ENCODE results near the gene AP3S2. TPM values are rescaled to one million over a fixed set of nuclear protein-coding genes. Genes with fewer than 3 reads are reported as not detected.
"Not testable (repeated sequence)": the region's sequence is repeated elsewhere in the genome, so short reads cannot be mapped to it uniquely, and the experiment has no call there.

The AP3S2 gene
- 10 to 100 TPM; 20.8 to 36.0 (median 23.8) TPM for total RNA-seq

- DNase-seq (ENCODE audit: low spot score in 2 of 2), result peak; percentile 88 to 98
- H3K4me3 ChIP-seq (ENCODE audit: low read depth, poor library complexity, severe bottlenecking), result peak within 1 kb of the TSS; percentile 97
- peak in 1 of 3 donors; percentile 4 for TF ChIP-seq CTCF (IDR thresholded peaks at IDR 0.05)
- no peak for TF ChIP-seq POLR2A (IDR thresholded peaks at IDR 0.05)
- 0 to 1% methylated on average over 52 of the region's 62 CpGs for WGBS, 2 donors
- intact Hi-C loops (cut with DNase I; ENCODE audit: low total_unique reads), result no loop called here
These were observed at the start of gene AP3S2 for GRCh38 chr15:89893696-89894447. Gene AP3S2, minus strand, starts transcription at chr15:89893994. Its CDS starts 45 bp downstream, at chr15:89893949.

- intact Hi-C loops (cut with DNase I; ENCODE audit: low total_unique reads), result no loop called here
- no peak for DNase-seq (ENCODE audit: low spot score in 2 of 2)
These were observed 46.1 kb upstream of the AP3S2 start for GRCh38 chr15:89939910-89940309.

GRCh38 chr15:89939377-89939776, 45.6 kb upstream of the AP3S2 start:
- WGBS, 2 donors, result 81 to 89% methylated on average over 2 of the region's 2 CpGs
- H3K4me3 ChIP-seq (ENCODE audit: low read depth, poor library complexity, severe bottlenecking); DNase-seq (ENCODE audit: low spot score in 2 of 2); intact Hi-C loops (cut with DNase I; ENCODE audit: low total_unique reads): not testable (repeated sequence)

More at GRCh38 chr15:89939910-89940309, 46.1 kb upstream of the AP3S2 start:
- H3K4me3 ChIP-seq (ENCODE audit: low read depth, poor library complexity, severe bottlenecking), result no peak overlapping the region
- WGBS, 2 donors, result 89 to 91% methylated on average over 3 of the region's 3 CpGs
- TF ChIP-seq POLR2A (IDR thresholded peaks at IDR 0.05) (no peak), CTCF (IDR thresholded peaks at IDR 0.05) (no peak)

- no peak for DNase-seq (ENCODE audit: low spot score in 2 of 2)
- intact Hi-C loops (cut with DNase I; ENCODE audit: low total_unique reads), result no loop called here
- H3K4me3 ChIP-seq (ENCODE audit: low read depth, poor library complexity, severe bottlenecking), result no peak overlapping the region
- 74 to 76% methylated on average over 10 of the region's 10 CpGs for WGBS, 2 donors
- TF ChIP-seq CTCF (IDR thresholded peaks at IDR 0.05), result no peak
- no peak for TF ChIP-seq POLR2A (IDR thresholded peaks at IDR 0.05)
These were observed 43.9 kb upstream of the AP3S2 start for GRCh38 chr15:89937365-89938350.

GRCh38 chr15:89936786-89937265, 43.0 kb upstream of the AP3S2 start:
- WGBS, 2 donors, result 90 to 95% methylated on average over 14 of the region's 14 CpGs
- intact Hi-C loops (cut with DNase I; ENCODE audit: low total_unique reads), result no loop called here
- DNase-seq (ENCODE audit: low spot score in 2 of 2), result no peak
- no peak for TF ChIP-seq CTCF (IDR thresholded peaks at IDR 0.05)
- no peak for TF ChIP-seq POLR2A (IDR thresholded peaks at IDR 0.05)
- no peak overlapping the region for H3K4me3 ChIP-seq (ENCODE audit: low read depth, poor library complexity, severe bottlenecking)
